ENCODE results near the gene TRAFD1.
"Not testable (repeated sequence)": the region's sequence is repeated elsewhere in the genome, so short reads cannot be mapped to it uniquely, and the experiment has no call there.

The TRAFD1 gene

GRCh38 chr12:112116232-112117060 is 8.9 kb upstream of the TRAFD1 start:
- DNase-seq, result peak; percentile 88

GRCh38 chr12:112117685-112118084 is 7.7 kb upstream of the TRAFD1 start:
- no peak for DNase-seq

GRCh38 chr12:112121780-112122565 is 3.4 kb upstream of the TRAFD1 start:
- DNase-seq, result no peak

- DNase-seq, result no peak
These were observed 2.3 kb upstream of the TRAFD1 start for GRCh38 chr12:112122823-112123690.

GRCh38 chr12:112124918-112125249 is 476 bp upstream of the TRAFD1 start:
- no peak for DNase-seq

- no peak for DNase-seq
These were observed 659 bp downstream of the TRAFD1 start for GRCh38 chr12:112126000-112126438.

GRCh38 chr12:112126911-112127310 is 1.6 kb downstream of the TRAFD1 start:
- no peak for DNase-seq

- no peak for DNase-seq
These were observed 5.2 kb downstream of the TRAFD1 start for GRCh38 chr12:112130441-112130998.

GRCh38 chr12:112131686-112132085 is 6.3 kb downstream of the TRAFD1 start:
- DNase-seq, result no peak

- no peak for DNase-seq
These were observed 8.1 kb downstream of the TRAFD1 start for GRCh38 chr12:112133418-112133817.

- DNase-seq, result no peak
These were observed 9.4 kb downstream of the TRAFD1 start for GRCh38 chr12:112134731-112135130.

- no peak for DNase-seq
These were observed 15.4 kb downstream of the TRAFD1 start for GRCh38 chr12:112140728-112141127.

- DNase-seq, result no peak
These were observed 20.8 kb downstream of the TRAFD1 start for GRCh38 chr12:112146123-112146522.

GRCh38 chr12:112148031-112148513 is 22.7 kb downstream of the TRAFD1 start:
- no peak for DNase-seq

GRCh38 chr12:112149596-112149995 is 24.2 kb downstream of the TRAFD1 start:
- no peak for DNase-seq

- no peak for DNase-seq
These were observed 26.6 kb downstream of the TRAFD1 start for GRCh38 chr12:112151766-112152541.

- no peak for DNase-seq
These were observed 28.0 kb downstream of the TRAFD1 start for GRCh38 chr12:112153181-112153892.

GRCh38 chr12:112153893-112154219 is 28.5 kb downstream of the TRAFD1 start:
- DNase-seq, result no peak

- DNase-seq, result not testable (repeated sequence)
These were observed 33.2 kb downstream of the TRAFD1 start for GRCh38 chr12:112158461-112159145.

GRCh38 chr12:112159146-112159541 is 33.8 kb downstream of the TRAFD1 start:
- no peak for DNase-seq

GRCh38 chr12:112160611-112161010 is 35.3 kb downstream of the TRAFD1 start:
- DNase-seq, result no peak
